Daoy (cell line): Measurements from ENCODE around the gene ZNF212. TPM values are rescaled to one million over a fixed set of nuclear protein-coding genes. Genes with fewer than 3 reads are reported as not detected.
"Not testable (repeated sequence)": the region's sequence is repeated elsewhere in the genome, so short reads cannot be mapped to it uniquely, and the experiment has no call there.

Experiments
- DNase-seq: peaks from one replicate; pipeline ENCODE4 v3.0.0-alpha.2; 2015; ENCODE audit warnings: low read depth
- total RNA-seq: library from RNA; depleted of rRNA; stranded (reverse); fragments of >200 nt; shearing (Covaris generic); gene quantifications from 2 replicates; pipeline ENCODE4 v1.2.3, GENCODE V29; 2014

Gene ZNF212
- total RNA-seq, 1 experiment from 2014 or later = 12.0 TPM

- no peak for DNase-seq
Observed at GRCh38 chr7:149218469-149219420, 20.7 kb upstream of the ZNF212 start.

- peak; percentile 50 for DNase-seq
Observed at GRCh38 chr7:149220534-149220933, 18.9 kb upstream of the ZNF212 start.

- DNase-seq = no peak
Observed at GRCh38 chr7:149223176-149223575, 16.3 kb upstream of the ZNF212 start.

GRCh38 chr7:149223761-149224160, 15.7 kb upstream of the ZNF212 start:
- no peak for DNase-seq

- no peak for DNase-seq
Observed at GRCh38 chr7:149224352-149224751, 15.1 kb upstream of the ZNF212 start.

- no peak for DNase-seq
Observed at GRCh38 chr7:149225106-149225505, 14.3 kb upstream of the ZNF212 start.

- DNase-seq = no peak
Observed at GRCh38 chr7:149225656-149226055, 13.8 kb upstream of the ZNF212 start.

- DNase-seq = not testable (repeated sequence)
Observed at GRCh38 chr7:149226366-149226765, 13.1 kb upstream of the ZNF212 start.

- no peak for DNase-seq
Observed at GRCh38 chr7:149226840-149227494, 12.5 kb upstream of the ZNF212 start.

- no peak for DNase-seq
Observed at GRCh38 chr7:149228831-149229471, 10.5 kb upstream of the ZNF212 start.

GRCh38 chr7:149229526-149229925, 9.9 kb upstream of the ZNF212 start:
- no peak for DNase-seq

GRCh38 chr7:149232362-149232761, 7.1 kb upstream of the ZNF212 start:
- no peak for DNase-seq

- DNase-seq = peak; percentile 93
Observed at GRCh38 chr7:149233655-149234204, 5.7 kb upstream of the ZNF212 start.

GRCh38 chr7:149237502-149237901, 1.9 kb upstream of the ZNF212 start:
- DNase-seq = no peak

- DNase-seq = no peak
Observed at GRCh38 chr7:149238051-149238450, 1.4 kb upstream of the ZNF212 start.

- no peak for DNase-seq
Observed at GRCh38 chr7:149240637-149241036, 1.2 kb downstream of the ZNF212 start.

- DNase-seq = no peak
Observed at GRCh38 chr7:149241696-149242095, 2.2 kb downstream of the ZNF212 start.

GRCh38 chr7:149245244-149245643, 5.8 kb downstream of the ZNF212 start:
- DNase-seq = peak; percentile 39

GRCh38 chr7:149245744-149246143, 6.3 kb downstream of the ZNF212 start:
- no peak for DNase-seq

- DNase-seq = no peak
Observed at GRCh38 chr7:149248777-149249176, 9.3 kb downstream of the ZNF212 start.

- DNase-seq = not testable (repeated sequence)
Observed at GRCh38 chr7:149250151-149250550, 10.7 kb downstream of the ZNF212 start.

- not testable (repeated sequence) for DNase-seq
Observed at GRCh38 chr7:149251518-149251917, 12.1 kb downstream of the ZNF212 start.
